WTC11 (cell line): ENCODE measurements around the gene NFX1. TPM values are rescaled to one million over a fixed set of nuclear protein-coding genes. Genes with fewer than 3 reads are reported as not detected.

Experiments used
- ATF1 ChIP-seq: sonication (generic); formaldehyde crosslinking; IDR thresholded peaks from 2 replicates; pipeline ENCODE4 v1.8.1; 2023; ENCODE audit warnings: mild to moderate bottlenecking, moderate library complexity, missing genetic modification reagents
- CREB1 ChIP-seq: sonication (generic); formaldehyde crosslinking; IDR thresholded peaks from 2 replicates; pipeline ENCODE4 v1.8.0; 2023; ENCODE audit warnings: mild to moderate bottlenecking, missing genetic modification reagents
- CREM ChIP-seq: sonication (generic); formaldehyde crosslinking; IDR thresholded peaks from 2 replicates; pipeline ENCODE4 v1.8.1; 2022; ENCODE audit warnings: mild to moderate bottlenecking, missing genetic modification reagents, moderate library complexity
- E2F1 ChIP-seq: sonication (generic); formaldehyde crosslinking; IDR thresholded peaks from 2 replicates; pipeline ENCODE4 v1.8.0; 2022; ENCODE audit warnings: mild to moderate bottlenecking, missing genetic modification reagents
- E2F4 ChIP-seq: sonication (generic); formaldehyde crosslinking; IDR thresholded peaks from 2 replicates; pipeline ENCODE4 v1.8.1; 2022; ENCODE audit warnings: low read depth, mild to moderate bottlenecking, moderate library complexity, missing genetic modification reagents, borderline replicate concordance
- E2F5 ChIP-seq: sonication (generic); formaldehyde crosslinking; IDR thresholded peaks from 2 replicates; pipeline ENCODE4 v1.8.1; 2022; ENCODE audit warnings: mild to moderate bottlenecking, moderate library complexity, missing genetic modification reagents
- ELF4 ChIP-seq: sonication (generic); formaldehyde crosslinking; IDR thresholded peaks from 2 replicates; pipeline ENCODE4 v1.8.1; 2022; ENCODE audit warnings: low read depth, mild to moderate bottlenecking, moderate library complexity, missing genetic modification reagents
- ETV6 ChIP-seq: sonication (generic); formaldehyde crosslinking; IDR thresholded peaks from 2 replicates; pipeline ENCODE4 v1.8.1; 2022; ENCODE audit warnings: mild to moderate bottlenecking, missing genetic modification reagents
- GABPB1 ChIP-seq: sonication (generic); formaldehyde crosslinking; IDR thresholded peaks from 2 replicates; pipeline ENCODE4 v1.8.1; 2023; ENCODE audit warnings: mild to moderate bottlenecking, missing genetic modification reagents
- GRHL2 ChIP-seq: fragments of 250-450 bp; sonication (Bioruptor Pico); IDR thresholded peaks from 2 replicates; pipeline ENCODE4 v1.8.0; 2022; ENCODE audit warnings: mild to moderate bottlenecking, moderate library complexity; ENCODE audit not compliant: insufficient replicate concordance, severe bottlenecking
- HMGA2 ChIP-seq: fragments of 250-450 bp; sonication (Bioruptor Pico); IDR thresholded peaks from 2 replicates; pipeline ENCODE4 v1.4.0; 2021; ENCODE audit warnings: mild to moderate bottlenecking, moderate library complexity
- HMGXB4 ChIP-seq: sonication (generic); formaldehyde crosslinking; IDR thresholded peaks from 2 replicates; pipeline ENCODE4 v1.8.1; 2023; ENCODE audit warnings: mild to moderate bottlenecking, moderate library complexity, missing genetic modification reagents
- KAT7 ChIP-seq: sonication (generic); formaldehyde crosslinking; IDR thresholded peaks from 2 replicates; pipeline ENCODE4 v1.8.1; 2023; ENCODE audit warnings: missing genetic modification reagents, mild to moderate bottlenecking, borderline replicate concordance
- NFATC4 ChIP-seq: fragments of 250-450 bp; sonication (Bioruptor Pico); IDR thresholded peaks from 2 replicates; pipeline ENCODE4 v1.9.0; 2021; ENCODE audit warnings: mild to moderate bottlenecking
- NFYB ChIP-seq: sonication (generic); formaldehyde crosslinking; conservative IDR thresholded peaks from 2 replicates; pipeline ENCODE4 v1.8.0; 2022; ENCODE audit warnings: low read depth, missing genetic modification reagents
- SMAD3 ChIP-seq: sonication (generic); formaldehyde crosslinking; IDR thresholded peaks from 2 replicates; pipeline ENCODE4 v1.8.0; 2022; ENCODE audit warnings: missing genetic modification reagents, mild to moderate bottlenecking, borderline replicate concordance
- SOX15 ChIP-seq: fragments of 250-450 bp; sonication (Bioruptor Pico); IDR thresholded peaks from 2 replicates; pipeline ENCODE4 v1.9.0; 2021; ENCODE audit warnings: mild to moderate bottlenecking
- TCF7 ChIP-seq: sonication (generic); formaldehyde crosslinking; IDR thresholded peaks from 2 replicates; pipeline ENCODE4 v1.8.0; 2022; ENCODE audit warnings: mild to moderate bottlenecking, low read depth, missing genetic modification reagents, moderate library complexity
- TEAD1 ChIP-seq: sonication (generic); formaldehyde crosslinking; IDR thresholded peaks from 2 replicates; pipeline ENCODE4 v1.8.0; 2022; ENCODE audit warnings: mild to moderate bottlenecking, missing genetic modification reagents
- TEAD4 ChIP-seq: sonication (generic); formaldehyde crosslinking; IDR thresholded peaks from 2 replicates; pipeline ENCODE4 v1.8.0; 2022; ENCODE audit warnings: mild to moderate bottlenecking, missing genetic modification reagents
- TP53 ChIP-seq: sonication (generic); formaldehyde crosslinking; IDR thresholded peaks from 2 replicates; pipeline ENCODE4 v1.8.1; 2023; ENCODE audit warnings: mild to moderate bottlenecking, missing genetic modification reagents
- ZNF121 ChIP-seq: sonication (generic); formaldehyde crosslinking; IDR thresholded peaks from 2 replicates; pipeline ENCODE4 v1.8.0; 2023; ENCODE audit warnings: missing genetic modification reagents
- ZNF219 ChIP-seq: sonication (generic); formaldehyde crosslinking; IDR thresholded peaks from 2 replicates; pipeline ENCODE4 v1.8.0; 2023; ENCODE audit warnings: missing genetic modification reagents, mild to moderate bottlenecking, borderline replicate concordance
- ZNF232 ChIP-seq: sonication (generic); formaldehyde crosslinking; IDR thresholded peaks from 2 replicates; pipeline ENCODE4 v1.8.0; 2022; ENCODE audit warnings: mild to moderate bottlenecking, missing genetic modification reagents
- ZNF317 ChIP-seq: sonication (generic); formaldehyde crosslinking; IDR thresholded peaks from 2 replicates; pipeline ENCODE4 v1.8.1; 2023; ENCODE audit warnings: low read depth, mild to moderate bottlenecking, moderate library complexity, missing genetic modification reagents, borderline replicate concordance
- ZNF396 ChIP-seq: fragments of 250-450 bp; sonication (Bioruptor Pico); IDR thresholded peaks from 2 replicates; pipeline ENCODE4 v1.8.0; 2021; ENCODE audit warnings: mild to moderate bottlenecking, moderate library complexity, borderline replicate concordance
- ZNF416 ChIP-seq: fragments of 250-450 bp; sonication (Bioruptor Pico); IDR thresholded peaks from 2 replicates; pipeline ENCODE4 v1.9.0; 2021; ENCODE audit warnings: mild to moderate bottlenecking, inconsistent platforms
- ZNF423 ChIP-seq: fragments of 250-450 bp; sonication (Bioruptor Pico); IDR thresholded peaks from 2 replicates; pipeline ENCODE4 v2.1.2; 2022; ENCODE audit warnings: mild to moderate bottlenecking, moderate library complexity
- total RNA-seq: library from RNA; stranded (reverse); gene quantifications from 3 replicates; pipeline ENCODE4 v1.2.3, GENCODE V29; 2021
- TF ChIP-seq, protein P1 (sequence below): sonication (generic); formaldehyde crosslinking; IDR thresholded peaks from 2 replicates; pipeline ENCODE4 v1.8.0; 2022; ENCODE audit warnings: mild to moderate bottlenecking, missing genetic modification reagents
- TF ChIP-seq, protein P2 (sequence below): sonication (generic); formaldehyde crosslinking; IDR thresholded peaks from 2 replicates; pipeline ENCODE4 v1.8.1; 2023; ENCODE audit warnings: mild to moderate bottlenecking, missing genetic modification reagents
- TF ChIP-seq, protein P3 (sequence below): sonication (generic); formaldehyde crosslinking; IDR thresholded peaks from 2 replicates; pipeline ENCODE4 v1.8.1; 2023; ENCODE audit warnings: mild to moderate bottlenecking, missing genetic modification reagents, moderate library complexity
- TF ChIP-seq, protein P4 (sequence below): fragments of 250-450 bp; sonication (Bioruptor Pico); IDR thresholded peaks from 2 replicates; pipeline ENCODE4 v1.9.0; 2021; ENCODE audit warnings: moderate library complexity, mild to moderate bottlenecking, inconsistent platforms, borderline replicate concordance

NFX1 gene
- total RNA-seq, 1 experiment from 2014 or later, result 30.9 TPM

- no peak; the same call in 1 of the 2 replicates for TF ChIP-seq KAT7 (CRISPR knock-in tag)
- TF ChIP-seq E2F5 (CRISPR knock-in tag), result peak; percentile 86
- peak; percentile 74; the same call in 1 of the 2 replicates for TF ChIP-seq TEAD1
- peak; percentile 94 for TF ChIP-seq CREB1 (CRISPR knock-in tag)
- TF ChIP-seq, protein P1, sequence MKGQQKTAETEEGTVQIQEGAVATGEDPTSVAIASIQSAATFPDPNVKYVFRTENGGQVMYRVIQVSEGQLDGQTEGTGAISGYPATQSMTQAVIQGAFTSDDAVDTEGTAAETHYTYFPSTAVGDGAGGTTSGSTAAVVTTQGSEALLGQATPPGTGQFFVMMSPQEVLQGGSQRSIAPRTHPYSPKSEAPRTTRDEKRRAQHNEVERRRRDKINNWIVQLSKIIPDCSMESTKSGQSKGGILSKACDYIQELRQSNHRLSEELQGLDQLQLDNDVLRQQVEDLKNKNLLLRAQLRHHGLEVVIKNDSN, result peak; percentile 100
- no peak for TF ChIP-seq ZNF219 (CRISPR knock-in tag)
- TF ChIP-seq, protein P2, sequence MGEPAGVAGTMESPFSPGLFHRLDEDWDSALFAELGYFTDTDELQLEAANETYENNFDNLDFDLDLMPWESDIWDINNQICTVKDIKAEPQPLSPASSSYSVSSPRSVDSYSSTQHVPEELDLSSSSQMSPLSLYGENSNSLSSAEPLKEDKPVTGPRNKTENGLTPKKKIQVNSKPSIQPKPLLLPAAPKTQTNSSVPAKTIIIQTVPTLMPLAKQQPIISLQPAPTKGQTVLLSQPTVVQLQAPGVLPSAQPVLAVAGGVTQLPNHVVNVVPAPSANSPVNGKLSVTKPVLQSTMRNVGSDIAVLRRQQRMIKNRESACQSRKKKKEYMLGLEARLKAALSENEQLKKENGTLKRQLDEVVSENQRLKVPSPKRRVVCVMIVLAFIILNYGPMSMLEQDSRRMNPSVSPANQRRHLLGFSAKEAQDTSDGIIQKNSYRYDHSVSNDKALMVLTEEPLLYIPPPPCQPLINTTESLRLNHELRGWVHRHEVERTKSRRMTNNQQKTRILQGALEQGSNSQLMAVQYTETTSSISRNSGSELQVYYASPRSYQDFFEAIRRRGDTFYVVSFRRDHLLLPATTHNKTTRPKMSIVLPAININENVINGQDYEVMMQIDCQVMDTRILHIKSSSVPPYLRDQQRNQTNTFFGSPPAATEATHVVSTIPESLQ, result no peak
- TF ChIP-seq GABPB1 (CRISPR knock-in tag), result peak; percentile 92
- no peak for TF ChIP-seq E2F4 (CRISPR knock-in tag)
- TF ChIP-seq TEAD4, result no peak
- peak; percentile 90 for TF ChIP-seq ETV6 (CRISPR knock-in tag)
- TF ChIP-seq ZNF121 (CRISPR knock-in tag), result no peak
- TF ChIP-seq TP53, result peak; percentile 68; the same call in 1 of the 2 replicates
- no peak for TF ChIP-seq E2F1 (CRISPR knock-in tag)
- no peak for TF ChIP-seq SOX15 (CRISPR knock-in tag)
- TF ChIP-seq ATF1 (CRISPR knock-in tag), result peak; percentile 81; the same call in 1 of the 2 replicates
- no peak for TF ChIP-seq GRHL2 (CRISPR knock-in tag)
- no peak for TF ChIP-seq ZNF416
- TF ChIP-seq NFYB (CRISPR knock-in tag), result no peak
- no peak for TF ChIP-seq ZNF423
- TF ChIP-seq ZNF232 (CRISPR knock-in tag), result peak; percentile 94
- no peak for TF ChIP-seq HMGA2 (CRISPR knock-in tag)
- no peak for TF ChIP-seq ZNF317
- TF ChIP-seq ZNF396 (CRISPR knock-in tag), result no peak
- TF ChIP-seq HMGXB4 (CRISPR knock-in tag), result no peak
- TF ChIP-seq SMAD3 (CRISPR knock-in tag), result peak; percentile 27; the same call in 1 of the 2 replicates
- no peak for TF ChIP-seq NFATC4 (CRISPR knock-in tag)
- TF ChIP-seq, protein P3, sequence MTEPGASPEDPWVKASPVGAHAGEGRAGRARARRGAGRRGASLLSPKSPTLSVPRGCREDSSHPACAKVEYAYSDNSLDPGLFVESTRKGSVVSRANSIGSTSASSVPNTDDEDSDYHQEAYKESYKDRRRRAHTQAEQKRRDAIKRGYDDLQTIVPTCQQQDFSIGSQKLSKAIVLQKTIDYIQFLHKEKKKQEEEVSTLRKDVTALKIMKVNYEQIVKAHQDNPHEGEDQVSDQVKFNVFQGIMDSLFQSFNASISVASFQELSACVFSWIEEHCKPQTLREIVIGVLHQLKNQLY (CRISPR knock-in tag), result no peak
- no peak for TF ChIP-seq TCF7 (CRISPR knock-in tag)
- TF ChIP-seq CREM (CRISPR knock-in tag), result peak; percentile 99
- TF ChIP-seq, protein P4, sequence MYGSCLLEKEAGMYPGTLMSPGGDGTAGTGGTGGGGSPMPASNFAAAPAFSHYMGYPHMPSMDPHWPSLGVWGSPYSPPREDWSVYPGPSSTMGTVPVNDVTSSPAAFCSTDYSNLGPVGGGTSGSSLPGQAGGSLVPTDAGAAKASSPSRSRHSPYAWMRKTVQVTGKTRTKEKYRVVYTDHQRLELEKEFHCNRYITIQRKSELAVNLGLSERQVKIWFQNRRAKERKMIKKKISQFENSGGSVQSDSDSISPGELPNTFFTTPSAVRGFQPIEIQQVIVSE, result no peak
- TF ChIP-seq ELF4, result no peak
Measured at GRCh38 chr9:33290247-33291030, at the start of gene NFX1 (continued).
